Panc1 (cell line): ENCODE data around the gene GADL1. TPM values are rescaled to one million over a fixed set of nuclear protein-coding genes. Genes with fewer than 3 reads are reported as not detected.

ENCODE experiments used
- ATAC-seq: fragments of 200-7000 bp; cut with Tn5 transposase; 2 replicates; pipeline ENCODE4 v1.9.1; 2020; ENCODE audit warnings: mild to moderate bottlenecking, moderate library complexity
- BruUV-seq: library from RNA; stranded (reverse); fragments of 400-500 nt; replicated peaks from 2 replicates; lab custom pipeline; 2021; lab: Mats Ljungman, UMichigan
- CTCF ChIA-PET: fragments of 300-600 bp; sonication (Branson Sonifier 250); formaldehyde crosslinking; loops from one replicate; lab custom pipeline; 2022; ENCODE audit warnings: antibody characterized with exemption; lab: Charles Lee
- POLR2A ChIA-PET: fragments of 300-600 bp; sonication (Branson Sonifier 250); formaldehyde crosslinking; loops from one replicate; lab custom pipeline; 2022; ENCODE audit warnings: antibody characterized with exemption; lab: Charles Lee
- DNase-seq: peaks from one replicate; pipeline ENCODE4 v3.0.0-alpha.2; 2010; ENCODE audit warnings: low read depth, low spot score
- H3K27ac ChIP-seq: 2 replicates; pipeline ENCODE4 v1.5.1; 2011; ENCODE audit warnings: mild to moderate bottlenecking, low read length, inconsistent platforms
- H3K27me3 ChIP-seq: fragments of 200-500 bp; sonication (Bioruptor generic); 2 replicates; pipeline ENCODE4 v1.6.0; 2014; ENCODE audit warnings: low read length, inconsistent platforms; ENCODE audit not compliant: control insufficient read depth, insufficient read depth
- H3K36me3 ChIP-seq: fragments of 200-500 bp; sonication (Bioruptor generic); 2 replicates; pipeline ENCODE4 v1.5.1; 2014; ENCODE audit warnings: inconsistent platforms, mild to moderate bottlenecking, low read length, moderate library complexity; ENCODE audit not compliant: control insufficient read depth, insufficient read depth
- H3K4me1 ChIP-seq: 2 replicates; pipeline ENCODE4 v1.5.1; 2011; ENCODE audit warnings: inconsistent platforms, mild to moderate bottlenecking, low read length, moderate library complexity; ENCODE audit not compliant: control insufficient read depth, insufficient read depth
- H3K4me3 ChIP-seq, 2 experiments: 2 replicates each; pipeline ENCODE4 v1.5.1; 2011 to 2012; ENCODE audit warnings: low read depth in 2 of 2, low read length in 2 of 2, mild to moderate bottlenecking in 2 of 2, inconsistent platforms in 1 of 2, moderate library complexity in 1 of 2
- H3K9me3 ChIP-seq: fragments of 200-500 bp; sonication (Bioruptor generic); 2 replicates; pipeline ENCODE4 v1.5.1; 2014; ENCODE audit warnings: low read depth, mild to moderate bottlenecking, inconsistent platforms, low read length, moderate library complexity; ENCODE audit not compliant: control insufficient read depth, insufficient read depth
- POLR2AphosphoS5 ChIP-seq: IDR thresholded peaks from 2 replicates; pipeline ENCODE4 v1.6.1; 2012; ENCODE audit warnings: mild to moderate bottlenecking, low read depth, low read length, moderate library complexity
- SIN3A ChIP-seq: IDR thresholded peaks from 2 replicates; pipeline ENCODE4 v1.6.1; 2012; ENCODE audit warnings: low read depth, mild to moderate bottlenecking, low read length, moderate library complexity, borderline replicate concordance; ENCODE audit not compliant: insufficient read depth
- TCF7L2 ChIP-seq: IDR thresholded peaks from 2 replicates; pipeline ENCODE4 v1.6.1; 2011; ENCODE audit warnings: mild to moderate bottlenecking, low read depth, low read length, inconsistent platforms
- in situ Hi-C: cut with HindIII; loops from 2 replicates; pipeline ENCODE4 v1.10.0; 2016; ENCODE audit warnings: low sequenced_read_pairs, low pct_unique_long_range_greater_than_20kb
- intact Hi-C: fragments of 100-400 bp; cut with micrococcal nuclease; formaldehyde crosslinking; loops from one replicate; pipeline ENCODE4 v1.10.0; 2022; ENCODE audit not compliant: unreplicated experiment
- total RNA-seq: library from RNA; stranded (reverse); gene quantifications from one replicate; pipeline ENCODE4 v1.2.1, GENCODE V29; 2021; ENCODE audit not compliant: unreplicated experiment
- TF ChIP-seq, protein P1 (sequence below), 2 experiments: IDR thresholded peaks; 2 replicates each; pipeline ENCODE4 v1.6.1; 2011 to 2012; ENCODE audit warnings: low read depth in 2 of 2, control low read depth in 1 of 2, low read length in 1 of 2, mild to moderate bottlenecking in 1 of 2, moderate library complexity in 1 of 2; ENCODE audit not compliant: insufficient read depth in 1 of 2
- TF ChIP-seq, protein P2 (sequence below): fragments of 450-650 bp; IDR thresholded peaks from 2 replicates; pipeline ENCODE4 v1.5.1; 2017; ENCODE audit warnings: mild to moderate bottlenecking

The GADL1 gene
- total RNA-seq, 1 experiment from 2014 or later, result not detected

DNA sequence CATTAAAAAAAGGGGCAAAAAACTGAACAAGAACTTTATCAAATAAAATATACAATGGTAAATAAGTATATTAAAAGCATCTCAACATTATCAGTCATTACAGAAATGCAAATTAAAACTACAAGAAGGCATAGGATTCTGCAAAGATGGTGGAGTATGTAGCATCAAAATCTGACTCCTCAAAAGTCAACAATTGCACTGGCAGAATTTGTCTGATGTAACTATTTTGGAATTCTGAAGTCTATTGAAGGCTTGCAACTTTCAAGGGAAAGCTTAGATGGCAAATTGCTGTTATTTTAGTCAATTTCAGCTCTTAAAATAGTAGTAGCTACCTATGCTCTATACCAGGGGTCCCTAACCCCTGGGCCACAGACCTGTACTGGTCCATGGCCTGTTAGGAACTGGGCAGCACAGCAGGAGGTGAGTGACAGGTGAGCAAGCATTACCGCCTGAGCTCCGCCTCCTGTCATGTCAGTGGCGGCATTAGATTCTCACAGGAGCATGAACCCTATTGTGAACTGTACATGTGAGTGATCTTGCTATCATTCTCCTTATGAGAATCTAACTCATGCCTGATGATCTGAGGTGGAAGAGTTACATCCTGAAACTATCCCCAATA lies 180.5 kb downstream of the GADL1 start:
- POLR2A ChIA-PET, result no interaction called here

GRCh38 chr3:30712991-30713390 lies 181.5 kb downstream of the GADL1 start:
- ChIA-PET POLR2A (no interaction called here), CTCF (no interaction called here)
- DNase-seq (no peak), ATAC-seq (no peak)
- Histone ChIP-seq H3K27ac (no peak overlapping the region), H3K4me1 (no peaks in the 10 kb centered on the region), H3K9me3 (no peaks in the 10 kb centered on the region), H3K36me3 (no peaks in the 10 kb centered on the region), H3K4me3 (no peak overlapping the region), H3K27me3 (no peaks in the 10 kb centered on the region)
- no TSS peak for BruUV-seq
- in situ Hi-C loops, result no loop called here
- TF ChIP-seq POLR2AphosphoS5 (no peak), SIN3A (no peak), TCF7L2 (no peak)
- TF ChIP-seq, protein P1, sequence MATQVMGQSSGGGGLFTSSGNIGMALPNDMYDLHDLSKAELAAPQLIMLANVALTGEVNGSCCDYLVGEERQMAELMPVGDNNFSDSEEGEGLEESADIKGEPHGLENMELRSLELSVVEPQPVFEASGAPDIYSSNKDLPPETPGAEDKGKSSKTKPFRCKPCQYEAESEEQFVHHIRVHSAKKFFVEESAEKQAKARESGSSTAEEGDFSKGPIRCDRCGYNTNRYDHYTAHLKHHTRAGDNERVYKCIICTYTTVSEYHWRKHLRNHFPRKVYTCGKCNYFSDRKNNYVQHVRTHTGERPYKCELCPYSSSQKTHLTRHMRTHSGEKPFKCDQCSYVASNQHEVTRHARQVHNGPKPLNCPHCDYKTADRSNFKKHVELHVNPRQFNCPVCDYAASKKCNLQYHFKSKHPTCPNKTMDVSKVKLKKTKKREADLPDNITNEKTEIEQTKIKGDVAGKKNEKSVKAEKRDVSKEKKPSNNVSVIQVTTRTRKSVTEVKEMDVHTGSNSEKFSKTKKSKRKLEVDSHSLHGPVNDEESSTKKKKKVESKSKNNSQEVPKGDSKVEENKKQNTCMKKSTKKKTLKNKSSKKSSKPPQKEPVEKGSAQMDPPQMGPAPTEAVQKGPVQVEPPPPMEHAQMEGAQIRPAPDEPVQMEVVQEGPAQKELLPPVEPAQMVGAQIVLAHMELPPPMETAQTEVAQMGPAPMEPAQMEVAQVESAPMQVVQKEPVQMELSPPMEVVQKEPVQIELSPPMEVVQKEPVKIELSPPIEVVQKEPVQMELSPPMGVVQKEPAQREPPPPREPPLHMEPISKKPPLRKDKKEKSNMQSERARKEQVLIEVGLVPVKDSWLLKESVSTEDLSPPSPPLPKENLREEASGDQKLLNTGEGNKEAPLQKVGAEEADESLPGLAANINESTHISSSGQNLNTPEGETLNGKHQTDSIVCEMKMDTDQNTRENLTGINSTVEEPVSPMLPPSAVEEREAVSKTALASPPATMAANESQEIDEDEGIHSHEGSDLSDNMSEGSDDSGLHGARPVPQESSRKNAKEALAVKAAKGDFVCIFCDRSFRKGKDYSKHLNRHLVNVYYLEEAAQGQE (IDR thresholded peaks at IDR 0.05; ENCODE audit: insufficient read depth in 1 of 2, low read depth in 2 of 2, low read length in 1 of 2), result no peak
- TF ChIP-seq, protein P2, sequence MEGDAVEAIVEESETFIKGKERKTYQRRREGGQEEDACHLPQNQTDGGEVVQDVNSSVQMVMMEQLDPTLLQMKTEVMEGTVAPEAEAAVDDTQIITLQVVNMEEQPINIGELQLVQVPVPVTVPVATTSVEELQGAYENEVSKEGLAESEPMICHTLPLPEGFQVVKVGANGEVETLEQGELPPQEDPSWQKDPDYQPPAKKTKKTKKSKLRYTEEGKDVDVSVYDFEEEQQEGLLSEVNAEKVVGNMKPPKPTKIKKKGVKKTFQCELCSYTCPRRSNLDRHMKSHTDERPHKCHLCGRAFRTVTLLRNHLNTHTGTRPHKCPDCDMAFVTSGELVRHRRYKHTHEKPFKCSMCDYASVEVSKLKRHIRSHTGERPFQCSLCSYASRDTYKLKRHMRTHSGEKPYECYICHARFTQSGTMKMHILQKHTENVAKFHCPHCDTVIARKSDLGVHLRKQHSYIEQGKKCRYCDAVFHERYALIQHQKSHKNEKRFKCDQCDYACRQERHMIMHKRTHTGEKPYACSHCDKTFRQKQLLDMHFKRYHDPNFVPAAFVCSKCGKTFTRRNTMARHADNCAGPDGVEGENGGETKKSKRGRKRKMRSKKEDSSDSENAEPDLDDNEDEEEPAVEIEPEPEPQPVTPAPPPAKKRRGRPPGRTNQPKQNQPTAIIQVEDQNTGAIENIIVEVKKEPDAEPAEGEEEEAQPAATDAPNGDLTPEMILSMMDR, result no peak
- intact Hi-C loops, result no loop called here

More for the DNA sequence above, 180.5 kb downstream of the GADL1 start:
- in situ Hi-C loops (no loop called here), intact Hi-C loops (no loop called here)
- BruUV-seq, result no TSS peak
- CTCF ChIA-PET, result no interaction called here
- no peak for DNase-seq
- no peaks in the 10 kb centered on the region for H3K9me3 ChIP-seq
- no peak overlapping the region for H3K4me3 ChIP-seq
- no peak for ATAC-seq
- H3K27me3 ChIP-seq, result no peaks in the 10 kb centered on the region
- TF ChIP-seq TCF7L2 (no peak), POLR2AphosphoS5 (no peak), SIN3A (no peak)
- TF ChIP-seq, protein P1 (IDR thresholded peaks at IDR 0.05; ENCODE audit: insufficient read depth in 1 of 2, low read depth in 2 of 2, low read length in 1 of 2), result no peak
- TF ChIP-seq, protein P2, result no peak
- no peaks in the 10 kb centered on the region for H3K4me1 ChIP-seq
- no peaks in the 10 kb centered on the region for H3K36me3 ChIP-seq
- no peak overlapping the region for H3K27ac ChIP-seq
